Esophagus (tissue), 2 donors: ENCODE results near the gene THRB. TPM values are rescaled to one million over a fixed set of nuclear protein-coding genes. Genes with fewer than 3 reads are reported as not detected.
A peak's percentile ranks its signal among the peaks of the same experiment; 100 is the strongest.
"Not testable (repeated sequence)": the region's sequence is repeated elsewhere in the genome, so short reads cannot be mapped to it uniquely, and the experiment has no call there.

Experiments
- H3K27ac ChIP-seq, 2 donors: one replicate each; pipeline ENCODE4 v1.5.1; 2013; ENCODE audit warnings: low read depth in 2 of 2, mild to moderate bottlenecking in 2 of 2, inconsistent platforms in 1 of 2, low read length in 1 of 2, moderate library complexity in 1 of 2
- H3K27me3 ChIP-seq, 2 donors: one replicate each; pipeline ENCODE4 v1.6.1; 2013; ENCODE audit warnings: low read length in 2 of 2, control low read depth in 1 of 2, mild to moderate bottlenecking in 1 of 2; ENCODE audit not compliant: insufficient read depth in 2 of 2, control insufficient read depth in 1 of 2
- H3K36me3 ChIP-seq, 2 donors: one replicate each; pipeline ENCODE4 v1.6.1; 2013; ENCODE audit warnings: low read length in 1 of 2; ENCODE audit not compliant: control insufficient read depth in 2 of 2, insufficient read depth in 2 of 2
- H3K4me1 ChIP-seq, 2 donors: one replicate each; pipeline ENCODE4 v1.6.1; 2013; ENCODE audit warnings: low read length in 1 of 2; ENCODE audit not compliant: control insufficient read depth in 2 of 2, insufficient read depth in 2 of 2
- H3K4me3 ChIP-seq, 2 donors: one replicate each; pipeline ENCODE4 v1.5.1; 2013; ENCODE audit warnings: low read length in 2 of 2, mild to moderate bottlenecking in 2 of 2, low read depth in 1 of 2, moderate library complexity in 1 of 2
- H3K9me3 ChIP-seq, 2 donors: one replicate each; pipeline ENCODE4 v1.6.1; 2013; ENCODE audit warnings: mild to moderate bottlenecking in 2 of 2, low read depth in 1 of 2, low read length in 1 of 2, moderate library complexity in 1 of 2; ENCODE audit not compliant: control insufficient read depth in 2 of 2, insufficient read depth in 1 of 2
- WGBS, 2 donors: extraction: QIAGEN DNeasy Blood & Tissue Kit; methylation state at CpG; one replicate each; pipeline ENCODE4 v1.1.7; 2013; 5-methylcytosine and 5-hydroxymethylcytosine counted together
- polyA plus RNA-seq, 2 donors: library from polyadenylated mRNA; stranded (reverse); fragments of 200-250 nt; gene quantifications; one replicate each; pipeline ENCODE4 v1.2.3, GENCODE V29; 2013
- donor health status: healthy with polysubstance abuse.
- donor health status: Bipolar disorder and iron deficiency.

The THRB gene
- polyA plus RNA-seq, 2 donors = 1.4 to 2.5 TPM

DNA sequence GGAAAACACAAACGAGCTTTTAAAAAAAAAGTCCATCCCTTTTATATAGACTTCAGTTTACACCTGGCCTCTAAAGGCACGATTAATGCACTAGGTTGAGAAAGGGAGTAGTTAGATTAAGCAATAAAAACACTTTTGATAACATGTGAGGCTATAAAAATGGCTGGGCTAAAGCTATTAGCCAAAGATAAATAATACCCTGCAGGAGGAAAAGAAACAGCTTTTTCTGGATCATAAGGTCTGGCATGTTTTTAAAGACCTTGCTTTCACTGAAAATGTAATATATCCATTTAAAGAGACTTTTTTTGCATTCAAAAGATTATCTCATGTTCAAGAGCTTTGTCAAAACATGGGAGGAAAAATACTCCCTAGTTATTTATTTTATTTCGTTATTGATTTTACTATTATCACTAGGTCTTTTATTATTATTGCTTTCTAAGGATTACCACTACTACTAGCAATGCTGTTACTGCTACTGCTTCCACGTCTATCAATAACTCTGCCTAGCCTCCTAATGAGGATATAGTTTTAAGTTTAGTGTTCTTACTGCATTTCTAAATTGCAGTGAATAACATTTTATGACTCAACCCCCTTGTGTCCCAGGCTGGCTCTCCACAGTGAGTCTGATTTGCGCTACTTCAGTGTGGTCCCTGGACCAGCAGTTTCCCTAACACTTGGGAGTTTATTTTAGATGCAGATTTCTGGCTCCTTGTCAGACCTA lies 93.4 kb downstream of the THRB start:
- Histone ChIP-seq H3K36me3 (no peaks in the 10 kb centered on the region), H3K27me3 (no peaks in the 10 kb centered on the region), H3K27ac (no peak overlapping the region), H3K4me1 (no peaks in the 10 kb centered on the region), H3K9me3 (no peaks in the 10 kb centered on the region), H3K4me3 (no peak overlapping the region)
- 43 to 53% methylated on average over 5 of the region's 5 CpGs for WGBS, 2 donors

DNA sequence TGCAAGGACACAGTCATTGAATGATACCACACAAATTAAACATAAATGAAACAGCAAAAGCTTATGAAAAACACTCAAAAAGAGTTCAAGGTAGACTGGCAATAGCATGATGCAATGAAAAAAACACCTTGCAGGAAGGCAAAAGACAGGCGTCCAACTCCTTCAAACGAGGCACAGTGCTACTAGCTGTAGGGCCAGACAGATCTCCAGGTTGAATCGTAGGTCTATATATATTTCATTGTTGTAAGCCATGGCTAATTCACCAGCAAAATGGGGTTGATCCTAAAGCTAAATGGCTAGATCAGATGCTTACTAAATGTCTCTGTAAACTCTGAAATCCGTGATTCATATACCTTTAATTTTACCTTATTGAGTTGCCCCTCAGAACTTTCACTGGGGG lies 94.2 kb downstream of the THRB start:
- Histone ChIP-seq H3K4me3 (no peak overlapping the region), H3K4me1 (no peaks in the 10 kb centered on the region), H3K36me3 (no peaks in the 10 kb centered on the region), H3K9me3 (no peaks in the 10 kb centered on the region), H3K27ac (no peak overlapping the region), H3K27me3 (no peaks in the 10 kb centered on the region)
- 70 to 85% methylated on average over 4 of the region's 4 CpGs for WGBS, 2 donors

DNA sequence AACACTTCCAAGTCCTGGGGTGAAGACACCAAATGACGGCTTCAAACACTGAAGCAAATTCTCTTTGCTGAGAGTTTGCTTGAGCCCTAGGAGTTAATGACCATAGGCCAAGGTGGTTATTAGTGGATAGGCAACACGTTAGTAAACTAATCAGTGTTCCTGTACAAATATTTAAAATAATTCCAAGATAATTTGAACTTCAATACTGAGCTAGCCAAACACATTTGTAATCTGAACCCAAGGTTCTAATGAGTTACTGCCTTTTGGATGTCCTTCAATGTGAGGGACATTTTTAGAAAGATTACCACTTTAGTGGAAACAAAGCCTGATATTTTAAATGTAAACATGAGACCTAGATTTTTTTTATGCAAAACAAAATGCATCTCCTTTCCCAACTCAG lies 94.6 kb downstream of the THRB start:
- no peaks in the 10 kb centered on the region for H3K9me3 ChIP-seq
- WGBS, 2 donors = 60 to 77% methylated on average over 2 of the region's 2 CpGs
- H3K27ac ChIP-seq = no peak overlapping the region
- no peak overlapping the region for H3K4me3 ChIP-seq
- no peaks in the 10 kb centered on the region for H3K4me1 ChIP-seq
- no peaks in the 10 kb centered on the region for H3K27me3 ChIP-seq
- no peaks in the 10 kb centered on the region for H3K36me3 ChIP-seq

DNA sequence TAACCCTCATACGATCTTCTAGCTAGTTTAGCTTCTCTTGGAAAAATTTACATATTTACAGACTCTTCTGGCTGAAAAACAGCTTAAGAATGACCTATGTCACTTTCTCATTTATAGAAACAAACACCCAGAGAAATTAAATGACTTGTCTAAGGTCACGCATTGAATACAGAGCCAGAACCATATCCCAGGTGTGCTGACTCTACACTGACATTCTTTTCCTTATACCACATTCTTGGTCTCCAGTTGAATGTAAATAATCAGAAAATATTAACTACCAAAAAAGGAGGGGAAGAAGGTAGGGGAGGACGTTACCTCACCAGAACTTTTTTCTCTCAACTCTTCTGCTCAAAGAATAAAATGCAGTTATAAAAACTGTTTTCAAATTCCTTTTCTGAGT lies 95.0 kb downstream of the THRB start:
- 73 to 89% methylated on average over 3 of the region's 3 CpGs for whole genome bisulfite sequencing, 2 donors
- Histone ChIP-seq H3K27me3 (no peaks in the 10 kb centered on the region), H3K4me3 (no peak overlapping the region), H3K36me3 (no peaks in the 10 kb centered on the region), H3K27ac (no peak overlapping the region), H3K9me3 (no peaks in the 10 kb centered on the region), H3K4me1 (no peaks in the 10 kb centered on the region)

DNA sequence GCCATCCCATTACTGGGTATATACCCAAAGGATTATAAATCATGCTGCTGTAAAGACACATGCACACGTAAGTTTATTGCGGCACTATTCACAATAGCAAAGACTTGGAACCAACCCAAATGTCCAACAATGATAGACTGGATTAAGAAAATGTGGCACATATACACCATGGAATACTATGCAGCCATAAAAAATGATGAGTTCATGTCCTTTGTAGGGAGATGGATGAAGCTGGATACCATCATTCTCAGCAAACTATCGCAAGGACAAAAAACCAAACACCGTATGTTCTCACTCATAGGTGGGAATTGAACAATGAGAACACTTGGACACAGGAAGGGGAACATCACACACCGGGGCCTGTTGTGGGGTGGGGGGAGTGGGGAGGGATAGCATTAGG lies 95.9 kb downstream of the THRB start:
- H3K4me1 ChIP-seq, H3K27me3 ChIP-seq, H3K4me3 ChIP-seq, H3K36me3 ChIP-seq, H3K9me3 ChIP-seq, H3K27ac ChIP-seq: not testable (repeated sequence)
- 95 to 97% methylated on average over 4 to 5 of the region's 5 CpGs for WGBS, 2 donors

DNA sequence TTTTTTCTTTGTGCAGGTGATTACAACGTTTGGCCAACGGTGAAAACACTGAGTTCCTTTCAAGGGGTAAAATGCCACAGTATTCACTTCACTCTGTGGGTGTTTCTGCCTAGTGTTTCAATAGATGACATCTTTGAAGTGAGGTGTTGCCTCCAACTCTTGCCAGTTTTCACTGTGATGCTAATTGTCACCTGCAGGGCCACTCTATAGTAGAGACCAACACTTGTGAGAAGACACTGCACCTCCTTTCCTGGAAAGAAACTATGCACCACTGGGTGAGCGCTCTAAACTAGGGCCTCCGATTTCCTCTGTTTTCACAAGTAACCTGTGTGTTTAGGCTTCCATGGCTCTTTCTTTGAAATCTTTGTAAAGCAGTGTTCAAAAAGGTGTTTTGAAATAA lies 98.3 kb downstream of the THRB start:
- WGBS, 2 donors = 75 to 77% methylated on average over 4 of the region's 4 CpGs
- Histone ChIP-seq H3K36me3 (no peaks in the 10 kb centered on the region), H3K4me1 (no peaks in the 10 kb centered on the region), H3K27ac (no peak overlapping the region), H3K27me3 (no peaks in the 10 kb centered on the region), H3K4me3 (no peak overlapping the region), H3K9me3 (no peaks in the 10 kb centered on the region)

DNA sequence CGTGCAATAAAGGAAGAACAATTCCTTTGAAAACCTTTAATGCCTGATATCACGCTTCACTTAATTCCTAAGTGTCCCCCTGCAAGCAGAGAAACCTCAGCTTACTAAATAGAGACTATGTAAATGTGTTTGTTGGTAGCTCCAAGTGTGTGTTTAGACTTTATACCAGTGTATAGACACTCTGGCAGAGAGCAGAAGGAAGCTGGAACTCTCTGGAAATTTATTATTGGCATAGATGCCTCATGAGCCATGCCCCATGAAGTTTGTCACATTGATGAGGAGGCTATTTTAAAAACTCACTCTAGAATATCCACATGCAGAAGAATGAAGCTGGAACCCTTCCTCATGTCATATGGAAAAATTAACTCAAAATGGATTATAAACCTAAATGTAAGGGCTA lies 99.9 kb downstream of the THRB start:
- H3K4me1 ChIP-seq = no peaks in the 10 kb centered on the region
- H3K27me3 ChIP-seq = no peaks in the 10 kb centered on the region
- no peaks in the 10 kb centered on the region for H3K9me3 ChIP-seq
- no peak overlapping the region for H3K27ac ChIP-seq
- WGBS, 2 donors = 74 to 83% methylated on average over 2 of the region's 2 CpGs
- H3K36me3 ChIP-seq = no peaks in the 10 kb centered on the region
- H3K4me3 ChIP-seq = no peak overlapping the region

DNA sequence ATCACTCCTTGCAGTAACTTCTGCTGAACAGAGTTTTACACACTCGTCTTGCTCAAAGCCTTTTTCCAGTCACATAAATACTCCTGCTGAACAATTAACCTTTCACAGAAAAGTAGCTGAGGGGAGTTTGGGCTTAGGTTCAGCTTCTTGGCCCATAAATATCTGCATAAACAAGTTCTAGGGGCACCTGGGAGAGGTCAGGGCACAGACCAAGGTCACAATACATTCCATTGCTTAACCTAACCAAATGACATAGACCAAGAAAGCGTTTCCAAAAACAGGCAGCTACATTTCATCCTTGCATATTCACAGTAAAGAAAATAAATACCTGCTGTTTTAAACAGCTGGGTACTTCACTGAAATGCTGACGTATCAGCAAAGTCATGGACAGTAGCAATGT lies 101.3 kb downstream of the THRB start:
- Histone ChIP-seq H3K9me3 (no peaks in the 10 kb centered on the region), H3K4me1 (peaks cover 0 to 2% of the 10 kb centered on the region in 2 donors), H3K27ac (no peak overlapping the region), H3K27me3 (no peaks in the 10 kb centered on the region), H3K4me3 (no peak overlapping the region), H3K36me3 (no peaks in the 10 kb centered on the region)
- 71 to 84% methylated on average over 3 of the region's 3 CpGs for WGBS, 2 donors

DNA sequence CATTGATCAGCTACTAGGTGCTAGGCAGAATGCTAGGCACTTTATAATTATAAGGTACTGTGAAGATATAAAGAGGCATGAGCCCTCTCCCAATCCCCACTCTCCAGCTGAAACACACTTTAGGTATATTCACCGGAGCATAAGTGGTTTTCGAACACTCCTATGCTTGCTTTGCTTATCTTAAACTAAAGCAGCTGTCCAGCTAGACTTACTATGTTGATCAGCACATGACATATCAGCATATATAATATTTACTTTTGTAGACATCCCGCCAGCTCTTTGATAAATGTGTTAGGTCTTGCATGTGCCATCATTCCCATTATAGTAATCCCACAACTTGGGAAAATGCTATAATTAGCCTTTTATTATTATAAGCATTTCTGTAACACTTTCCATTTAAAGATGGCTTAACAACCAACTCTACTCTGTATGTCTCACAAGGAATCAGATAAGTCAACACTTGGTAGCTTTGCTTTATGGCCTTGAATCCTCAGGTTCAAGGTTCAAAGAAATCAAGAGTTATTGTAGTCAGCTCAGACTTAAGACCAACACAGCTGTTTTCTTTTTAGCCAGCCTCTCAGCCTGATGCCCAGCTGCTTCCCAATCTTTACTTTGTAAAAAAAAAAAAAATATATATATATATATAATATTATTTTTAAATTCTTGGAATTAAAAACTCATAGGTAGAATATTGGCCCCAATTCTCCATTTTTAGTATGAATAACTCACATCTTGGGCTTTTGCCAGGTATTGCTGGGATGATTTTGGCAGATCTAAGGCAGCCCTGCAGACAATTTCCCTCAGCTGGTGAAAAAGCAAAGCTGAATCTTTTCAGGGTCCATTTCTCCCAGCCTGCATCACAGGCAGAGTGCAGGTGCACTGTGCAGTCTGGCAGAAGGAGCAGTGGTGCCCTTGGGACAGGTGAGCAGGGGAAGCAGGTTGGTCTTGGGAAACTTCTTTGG lies 104.2 kb downstream of the THRB start:
- WGBS, 2 donors = 65 to 70% methylated on average over 3 of the region's 3 CpGs
- H3K36me3 ChIP-seq = no peaks in the 10 kb centered on the region
- no peaks in the 10 kb centered on the region for H3K27me3 ChIP-seq
- H3K4me3 ChIP-seq = no peak overlapping the region
- peak overlapping the region; percentile 8 to 15 for H3K27ac ChIP-seq
- peaks cover 0 to 2% of the 10 kb centered on the region in 2 donors for H3K4me1 ChIP-seq
- no peaks in the 10 kb centered on the region for H3K9me3 ChIP-seq
